GM21526 (cell line): ENCODE results near the gene PIAS1.
"Not testable (repeated sequence)": the region's sequence is repeated elsewhere in the genome, so short reads cannot be mapped to it uniquely, and the experiment has no call there.

Source experiments
- ATAC-seq: cut with Tn5 transposase; IDR thresholded peaks from one replicate; pipeline ENCODE4 v1.9.1; 2021; ENCODE audit warnings: moderate library complexity; ENCODE audit not compliant: unreplicated experiment, low FRiP score

Gene PIAS1

DNA sequence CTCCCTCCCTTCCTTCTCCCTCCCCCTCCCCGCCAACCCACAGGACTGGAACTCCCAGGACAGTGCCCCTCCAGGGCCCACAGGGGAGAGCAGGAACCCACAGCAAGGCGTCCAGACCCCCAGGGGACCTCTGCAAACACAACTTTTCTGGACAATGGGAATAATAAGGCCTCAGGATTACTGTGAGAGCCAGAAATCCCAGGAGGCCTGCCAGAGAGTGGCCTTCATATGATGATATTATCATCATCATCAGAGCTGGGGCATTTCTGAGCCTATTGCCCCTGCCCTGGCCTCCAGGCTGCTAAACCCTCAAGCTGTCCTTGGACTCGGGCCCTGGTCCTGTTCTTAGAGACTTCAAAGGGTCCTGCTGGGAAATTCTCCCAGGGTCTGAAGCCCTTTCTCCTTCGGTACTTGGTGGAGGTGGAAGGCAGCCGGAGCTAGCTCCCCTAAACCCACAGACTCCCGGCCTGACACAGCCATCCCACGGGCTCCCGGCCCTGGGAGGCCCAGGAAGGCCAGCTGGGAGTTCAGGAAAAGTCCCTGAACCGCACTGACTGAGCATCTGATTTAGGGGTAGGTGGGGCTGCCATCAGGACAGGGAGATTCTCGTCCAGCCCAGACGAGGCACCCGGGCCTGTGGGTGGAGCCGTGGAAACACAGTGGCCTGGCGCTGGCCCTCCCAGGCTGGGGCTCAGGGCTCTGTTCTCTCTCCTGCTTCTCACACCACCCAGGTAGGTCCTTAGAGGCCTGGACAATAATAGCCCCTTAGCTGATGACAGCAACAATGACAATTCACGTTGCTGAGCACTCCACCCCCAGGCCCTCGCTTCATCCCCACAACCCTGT lies 146.1 kb downstream of the PIAS1 start:
- no peak for ATAC-seq

DNA sequence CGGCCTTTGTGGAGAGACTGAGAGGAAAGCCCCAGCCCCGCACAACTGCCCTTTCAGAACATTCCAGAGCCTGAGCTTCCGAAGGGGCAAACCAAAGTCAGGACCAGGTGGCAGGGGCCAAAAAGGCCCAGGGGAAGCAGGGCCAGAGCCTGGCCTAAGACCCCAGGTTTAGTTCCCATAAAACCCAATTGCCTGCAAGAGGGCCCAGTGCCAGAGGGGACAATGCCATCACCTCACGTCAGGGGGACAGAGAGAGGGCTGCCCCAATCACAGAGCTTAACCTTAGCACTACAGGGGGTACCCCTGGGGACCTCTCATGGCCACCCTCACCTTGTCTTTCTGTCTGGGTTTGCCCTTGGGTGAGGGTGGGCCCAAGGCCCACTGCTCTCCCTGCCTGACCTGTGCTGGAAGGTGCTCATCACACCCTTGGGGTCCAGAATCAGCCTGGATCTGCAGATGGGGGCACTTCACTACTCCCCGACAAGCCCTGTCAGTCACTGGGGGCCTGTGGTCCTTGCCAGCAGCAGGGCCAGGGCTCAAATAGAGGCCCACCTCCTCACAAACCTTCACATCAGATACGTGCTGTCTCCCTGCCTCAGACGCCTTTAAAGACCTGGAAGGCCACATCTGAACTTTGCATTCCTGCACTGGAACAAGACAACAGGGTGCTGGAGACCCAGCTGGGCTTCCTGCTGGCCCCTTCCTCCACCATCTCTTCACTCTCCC lies 147.2 kb downstream of the PIAS1 start:
- no peak for ATAC-seq

GRCh38 chr15:68201879-68202261 lies 147.8 kb downstream of the PIAS1 start:
- no peak for ATAC-seq

DNA sequence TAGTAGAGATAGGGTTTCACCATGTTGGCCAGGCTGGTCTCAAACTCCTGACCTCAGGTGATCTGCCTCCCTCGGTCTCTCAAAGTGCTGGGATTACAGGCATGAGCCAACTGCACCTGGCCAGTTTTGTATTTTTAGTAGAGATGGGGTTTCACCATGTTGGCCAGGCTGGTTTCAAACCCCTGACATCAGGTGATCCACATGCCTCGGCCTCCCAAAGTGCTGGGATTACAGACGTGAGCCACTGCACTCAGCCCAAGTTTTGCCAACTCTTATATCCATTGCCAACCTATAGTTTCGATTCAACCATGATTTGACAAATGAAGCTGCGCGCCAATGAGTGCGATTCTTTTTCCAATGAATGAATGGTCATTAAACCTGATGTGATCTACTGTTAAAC lies 148.9 kb downstream of the PIAS1 start:
- not testable (repeated sequence) for ATAC-seq

DNA sequence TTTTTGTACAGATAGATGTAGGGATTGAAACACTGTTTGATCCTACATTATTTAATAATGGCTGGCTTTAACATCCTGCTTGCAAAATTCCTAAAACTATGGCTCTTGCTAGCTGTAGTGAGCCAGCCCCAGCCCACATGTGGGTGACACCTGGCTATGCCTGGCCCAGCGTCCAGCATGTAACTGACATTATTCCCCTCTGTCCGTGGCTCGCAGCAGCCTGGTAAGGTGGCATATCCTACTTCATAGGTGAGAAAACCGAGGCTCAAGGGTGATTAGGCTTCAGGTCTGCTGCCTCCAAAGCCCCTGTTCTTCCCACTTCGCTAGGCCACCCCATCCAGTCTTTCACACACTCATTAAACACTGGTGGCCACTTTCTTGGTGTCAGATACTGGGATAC lies 149.4 kb downstream of the PIAS1 start:
- ATAC-seq, result no peak

- no peak for ATAC-seq
Observed at GRCh38 chr15:68203956-68204355, 149.8 kb downstream of the PIAS1 start.

DNA sequence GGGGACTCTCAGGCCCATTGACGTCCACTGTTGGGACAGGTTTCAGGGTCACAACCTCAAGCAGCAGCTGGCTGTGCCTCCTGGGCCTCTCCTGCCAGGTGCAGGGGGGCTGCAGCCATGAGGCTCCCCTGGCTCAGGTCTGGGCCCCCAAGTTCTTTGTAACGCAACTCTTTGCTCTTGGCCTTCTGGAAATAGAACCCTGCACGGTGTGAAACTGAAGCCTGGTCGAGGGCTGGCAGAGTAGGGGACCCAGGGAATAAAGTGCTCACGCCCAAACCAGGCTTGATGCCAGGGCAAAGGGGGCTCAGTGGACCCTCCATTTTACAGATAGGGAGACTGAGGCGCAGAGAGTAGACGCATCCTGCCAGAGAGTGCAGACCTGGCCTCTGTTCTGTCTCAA lies 150.2 kb downstream of the PIAS1 start:
- no peak for ATAC-seq

- ATAC-seq, result no peak
Observed at GRCh38 chr15:68204776-68205557, 150.9 kb downstream of the PIAS1 start, which contains the start of gene CALML4. Gene CALML4, minus strand, starts transcription at chr15:68205332. Its CDS starts 85 bp downstream, at chr15:68205247.

DNA sequence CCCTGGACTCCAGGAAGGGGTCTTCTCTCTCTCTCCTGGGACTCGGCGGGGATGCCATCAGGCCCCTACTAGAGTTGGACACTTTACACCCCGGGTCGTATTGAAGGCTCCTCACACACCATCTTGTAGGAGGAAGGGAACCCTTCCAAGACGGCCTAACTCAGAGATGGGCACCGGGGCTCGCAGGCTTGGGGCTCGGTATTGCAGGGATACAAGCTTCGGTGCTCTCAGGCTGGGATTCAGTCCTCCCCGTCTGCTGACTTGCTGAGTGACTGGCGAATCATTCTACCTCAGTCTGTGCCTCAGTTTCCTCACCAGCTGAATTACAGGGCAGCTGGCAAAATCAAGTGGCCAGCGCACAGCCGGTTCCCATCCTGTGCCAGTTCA lies 151.4 kb downstream of the PIAS1 start:
- no peak for ATAC-seq

DNA sequence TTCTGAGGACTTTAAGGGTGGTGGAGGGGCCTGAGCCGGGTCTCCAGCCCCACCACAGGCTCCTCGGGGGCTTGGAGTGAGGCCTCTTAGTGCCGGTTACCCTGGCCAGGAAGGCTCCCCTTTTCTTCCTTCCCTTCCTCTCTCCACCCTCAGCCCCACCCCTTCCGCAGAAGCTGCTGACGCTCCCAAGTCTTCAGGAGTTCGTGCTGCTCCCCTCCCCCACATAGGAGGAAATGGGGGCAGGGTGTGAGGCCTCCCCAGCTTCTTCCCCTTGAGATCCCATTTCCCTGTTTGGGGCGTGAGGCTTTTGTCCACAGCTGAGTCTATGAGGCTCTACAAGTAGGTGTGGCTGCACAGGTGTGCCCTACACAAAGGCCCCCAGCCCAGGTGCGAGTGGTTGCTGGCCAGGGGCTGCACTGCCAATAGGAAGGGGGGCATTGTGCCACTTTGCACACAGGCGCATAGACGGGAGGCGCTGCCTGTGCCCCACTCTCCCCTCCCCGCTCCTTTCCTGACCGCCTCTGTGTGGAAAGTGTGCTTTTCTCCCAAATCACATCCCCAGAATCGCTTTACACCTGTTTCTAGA lies 151.9 kb downstream of the PIAS1 start:
- ATAC-seq, result no peak

DNA sequence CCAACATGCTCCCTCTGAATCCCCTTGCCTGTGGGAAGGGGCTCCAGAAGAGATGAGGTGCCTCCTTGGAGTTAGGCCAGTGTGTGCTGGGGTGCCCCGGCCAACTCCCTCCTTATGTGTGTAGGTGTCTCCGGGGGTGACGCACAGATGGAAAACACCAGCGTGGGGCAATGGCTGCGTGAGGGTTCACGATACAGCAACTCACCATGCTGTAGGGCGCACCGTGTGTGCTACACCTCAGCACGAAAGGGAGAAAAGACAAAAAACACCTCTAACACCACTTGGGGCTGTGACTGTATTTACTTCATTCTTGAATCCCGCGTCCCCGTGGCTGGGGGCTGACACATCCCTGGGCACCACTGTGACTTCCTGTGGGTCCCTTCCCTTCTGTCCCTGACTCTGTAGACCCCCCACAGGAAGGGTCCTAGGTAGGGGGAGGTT lies 152.6 kb downstream of the PIAS1 start:
- ATAC-seq, result no peak

- no peak for ATAC-seq
Observed at GRCh38 chr15:68207176-68207935, 153.2 kb downstream of the PIAS1 start.

DNA sequence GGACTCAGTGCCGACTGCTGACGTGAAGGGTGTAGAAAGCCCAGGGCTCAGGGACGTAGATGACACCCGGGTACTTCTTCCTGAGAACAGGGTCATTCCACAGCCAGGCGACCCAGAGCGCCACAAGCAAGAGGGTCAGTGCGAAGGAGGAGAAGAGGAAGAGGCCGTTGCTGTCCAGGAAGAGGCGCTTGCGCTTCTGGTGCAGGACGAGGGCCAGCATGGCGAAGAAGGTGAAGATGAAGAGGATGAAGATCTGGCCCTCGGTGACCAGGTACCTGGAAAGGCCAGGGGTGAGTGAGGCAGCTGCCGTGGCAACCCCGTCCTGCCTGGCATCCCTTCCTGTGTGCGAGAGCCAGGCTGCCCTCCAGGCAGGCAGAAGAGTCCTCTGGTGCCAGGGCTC lies 154.0 kb downstream of the PIAS1 start:
- no peak for ATAC-seq

- no peak for ATAC-seq
Observed at GRCh38 chr15:68208636-68209240, 154.6 kb downstream of the PIAS1 start.

- no peak for ATAC-seq
Observed at GRCh38 chr15:68209272-68209671, 155.2 kb downstream of the PIAS1 start.

GRCh38 chr15:68209735-68210408 lies 155.8 kb downstream of the PIAS1 start:
- ATAC-seq, result no peak

GRCh38 chr15:68210409-68210756 lies 156.3 kb downstream of the PIAS1 start:
- ATAC-seq, result no peak

- ATAC-seq, result no peak
Observed at GRCh38 chr15:68210821-68211655, 156.9 kb downstream of the PIAS1 start.
